Measurements from ENCODE around the gene ITPR2. TPM values are rescaled to one million over a fixed set of nuclear protein-coding genes. Genes with fewer than 3 reads are reported as not detected.

The ITPR2 gene
- polyA plus RNA-seq, 1 donor: 12.5 TPM

DNA sequence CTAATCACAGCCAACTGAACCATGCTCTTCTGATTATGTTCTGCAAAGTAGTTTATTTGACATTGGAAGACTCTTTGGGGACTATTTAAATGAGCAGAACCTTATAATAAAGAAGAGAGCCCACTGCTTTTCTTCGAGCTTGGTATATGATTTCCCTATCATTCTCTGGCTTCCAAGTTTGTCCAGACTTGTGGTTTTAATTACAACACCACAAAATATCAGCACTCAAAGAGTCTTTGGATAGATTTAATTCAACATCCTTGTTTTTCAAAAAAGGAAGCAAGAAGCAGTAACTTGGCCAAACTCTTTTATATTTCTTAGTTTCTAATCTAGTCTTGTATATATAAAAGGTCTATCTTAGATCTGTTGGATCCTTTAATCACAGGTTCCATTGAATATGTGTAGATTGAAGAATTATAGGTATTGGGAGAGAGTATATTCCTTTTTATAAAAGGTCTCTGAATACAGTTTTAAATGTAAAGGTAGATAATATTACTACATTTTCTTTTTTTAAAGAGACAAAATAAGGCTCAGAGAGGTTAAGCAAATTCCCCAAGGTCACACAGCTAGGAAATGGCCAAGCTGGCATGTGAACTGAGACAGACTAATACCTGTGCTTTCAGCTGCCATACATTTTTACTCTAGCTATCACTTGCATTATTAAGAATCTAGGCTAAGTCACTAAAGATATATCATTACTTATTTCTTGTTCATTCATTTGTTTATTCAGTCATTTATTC is 464.8 kb downstream of the ITPR2 start:
- Histone ChIP-seq H3K27ac (ENCODE audit: low read length) (no peak overlapping the region), H3K4me1 (ENCODE audit: control insufficient read depth, insufficient read depth, low read length) (no peaks in the 10 kb centered on the region), H3K4me3 (ENCODE audit: low read length) (no peak overlapping the region), H3K9me3 (ENCODE audit: control insufficient read depth, low read depth, low read length) (no peaks in the 10 kb centered on the region), H3K27me3 (ENCODE audit: control insufficient read depth, insufficient read depth, low read length) (no peaks in the 10 kb centered on the region), H3K36me3 (ENCODE audit: control insufficient read depth, insufficient read depth, low read length) (no peaks in the 10 kb centered on the region)
- DNase-seq: no peak
- no CpG with 5 or more reads among the region's 1 CpG for WGBS (ENCODE audit: insufficient coverage, low lambda C conversion rate)

DNA sequence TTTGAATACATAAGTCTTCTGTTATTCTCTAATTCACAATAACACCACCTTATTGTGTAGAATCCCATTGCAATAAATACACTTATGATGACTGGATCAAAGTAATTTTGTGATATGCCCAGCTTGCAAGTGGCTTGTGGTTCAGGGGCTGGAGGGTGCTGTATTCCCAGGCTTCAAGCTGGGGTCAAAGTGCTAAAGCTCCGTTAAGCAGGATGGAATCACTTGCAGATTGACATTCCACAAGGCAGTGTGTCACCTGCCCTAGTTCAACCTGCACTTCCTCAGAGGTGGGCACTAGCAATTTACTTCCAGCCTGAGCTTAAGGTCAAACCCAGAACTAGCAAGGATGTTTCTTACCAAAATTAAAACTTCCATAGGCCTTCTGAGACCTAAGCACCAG is 471.0 kb downstream of the ITPR2 start:
- no peaks in the 10 kb centered on the region for H3K9me3 ChIP-seq (ENCODE audit: control insufficient read depth, low read depth, low read length)

DNA sequence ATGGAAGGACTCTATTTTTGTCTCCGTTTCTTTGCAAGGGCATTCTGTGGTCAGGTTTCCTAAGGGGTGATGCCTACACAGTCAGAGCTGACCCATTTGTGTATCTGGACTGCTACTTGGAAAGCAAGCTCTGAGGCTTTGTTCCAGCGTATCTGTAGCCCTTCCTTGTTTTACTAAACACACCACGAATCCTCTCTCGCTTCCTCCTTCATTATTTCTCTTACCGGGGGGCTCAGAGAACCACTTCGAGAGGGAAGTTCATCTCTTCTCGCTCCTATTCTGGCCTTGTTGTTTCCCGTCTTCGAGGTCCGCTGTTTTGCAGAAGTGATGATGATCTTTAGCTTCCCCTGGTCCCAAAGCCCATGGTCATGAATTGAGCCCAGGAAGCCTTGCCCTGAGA is 472.9 kb downstream of the ITPR2 start:
- Histone ChIP-seq H3K27me3 (ENCODE audit: control insufficient read depth, insufficient read depth, low read length) (no peaks in the 10 kb centered on the region), H3K4me3 (ENCODE audit: low read length) (no peak overlapping the region), H3K27ac (ENCODE audit: low read length) (no peak overlapping the region), H3K4me1 (ENCODE audit: control insufficient read depth, insufficient read depth, low read length) (no peaks in the 10 kb centered on the region), H3K9me3 (ENCODE audit: control insufficient read depth, low read depth, low read length) (no peaks in the 10 kb centered on the region), H3K36me3 (ENCODE audit: control insufficient read depth, insufficient read depth, low read length) (no peaks in the 10 kb centered on the region)
- WGBS (ENCODE audit: insufficient coverage, low lambda C conversion rate): 91% methylated on average over 5 of the region's 10 CpGs
- DNase-seq: no peak

More for the DNA sequence above, 471.0 kb downstream of the ITPR2 start:
- DNase-seq: peak; percentile 47 to 64
- no CpG with 5 or more reads among the region's 1 CpG for WGBS (ENCODE audit: insufficient coverage, low lambda C conversion rate)
- H3K27me3 ChIP-seq (ENCODE audit: control insufficient read depth, insufficient read depth, low read length): no peaks in the 10 kb centered on the region
- H3K36me3 ChIP-seq (ENCODE audit: control insufficient read depth, insufficient read depth, low read length): no peaks in the 10 kb centered on the region
- H3K4me1 ChIP-seq (ENCODE audit: control insufficient read depth, insufficient read depth, low read length): no peaks in the 10 kb centered on the region
- no peak overlapping the region for H3K4me3 ChIP-seq (ENCODE audit: low read length)
- no peak overlapping the region for H3K27ac ChIP-seq (ENCODE audit: low read length)

DNA sequence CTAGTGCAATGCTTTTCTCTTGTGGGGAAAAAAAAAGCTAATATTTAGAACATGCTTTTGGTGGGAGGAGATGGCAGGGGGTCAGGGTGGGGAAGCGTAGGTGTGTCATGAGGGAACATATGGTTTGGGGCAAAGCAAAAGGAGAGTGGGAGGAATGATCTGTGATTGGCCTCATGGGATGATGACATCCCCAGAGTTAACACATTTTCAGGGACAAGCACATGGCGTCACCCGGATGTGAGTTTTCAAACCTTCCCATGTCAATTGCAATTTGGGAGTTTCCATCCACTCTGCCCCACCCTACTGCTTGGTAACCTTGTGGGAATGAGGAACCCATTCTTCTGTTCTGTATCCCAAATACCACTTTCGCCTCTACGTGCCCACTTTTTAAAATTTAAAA is 473.4 kb downstream of the ITPR2 start:
- Histone ChIP-seq H3K36me3 (ENCODE audit: control insufficient read depth, insufficient read depth, low read length) (no peaks in the 10 kb centered on the region), H3K9me3 (ENCODE audit: control insufficient read depth, low read depth, low read length) (no peaks in the 10 kb centered on the region), H3K4me3 (ENCODE audit: low read length) (no peak overlapping the region), H3K27ac (ENCODE audit: low read length) (no peak overlapping the region), H3K27me3 (ENCODE audit: control insufficient read depth, insufficient read depth, low read length) (no peaks in the 10 kb centered on the region), H3K4me1 (ENCODE audit: control insufficient read depth, insufficient read depth, low read length) (no peaks in the 10 kb centered on the region)
- no peak for DNase-seq
- 100% methylated on average over 2 of the region's 5 CpGs for WGBS (ENCODE audit: insufficient coverage, low lambda C conversion rate)

DNA sequence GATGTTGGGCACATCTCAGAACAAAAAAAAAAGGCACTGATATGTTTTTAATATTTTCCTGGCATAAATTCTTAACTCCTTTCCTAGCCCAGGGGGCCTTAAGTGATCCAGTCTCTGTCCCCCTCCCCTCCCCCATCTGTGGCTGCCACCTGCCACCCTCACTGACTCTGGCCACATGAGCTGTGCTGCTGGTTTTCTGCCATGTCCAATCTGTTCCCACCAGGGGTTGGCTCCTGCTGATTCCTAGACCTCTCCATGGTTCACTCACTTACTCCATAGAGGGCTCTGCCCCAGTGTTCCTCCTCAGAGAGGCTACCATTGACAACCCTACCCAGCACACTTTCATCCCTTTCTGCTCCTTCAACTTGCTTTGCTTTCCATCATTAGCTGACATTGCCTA is 474.3 kb downstream of the ITPR2 start:
- no peak overlapping the region for H3K4me3 ChIP-seq (ENCODE audit: low read length)
- H3K4me1 ChIP-seq (ENCODE audit: control insufficient read depth, insufficient read depth, low read length): no peaks in the 10 kb centered on the region
- no peaks in the 10 kb centered on the region for H3K9me3 ChIP-seq (ENCODE audit: control insufficient read depth, low read depth, low read length)
- H3K27ac ChIP-seq (ENCODE audit: low read length): no peak overlapping the region
- no peaks in the 10 kb centered on the region for H3K36me3 ChIP-seq (ENCODE audit: control insufficient read depth, insufficient read depth, low read length)
- H3K27me3 ChIP-seq (ENCODE audit: control insufficient read depth, insufficient read depth, low read length): no peaks in the 10 kb centered on the region
- DNase-seq: no peak

DNA sequence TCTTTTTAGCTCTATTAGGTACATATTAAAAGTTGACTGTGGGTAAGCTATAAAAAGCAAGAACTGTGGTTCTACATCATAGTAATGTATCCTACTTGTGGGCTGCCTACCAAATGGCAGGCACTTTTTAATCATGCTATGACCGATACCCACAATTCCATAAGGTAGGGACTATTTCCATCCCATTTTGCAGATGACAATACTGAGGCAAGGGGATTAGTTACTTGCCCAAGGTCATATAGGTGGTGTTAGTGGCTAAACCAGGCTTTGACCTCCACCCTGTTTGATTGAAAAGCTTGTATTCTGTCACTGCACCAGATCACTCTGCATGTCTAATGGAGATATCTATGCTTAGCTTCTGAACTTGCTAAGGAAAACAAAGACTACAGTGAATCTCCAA is 485.7 kb downstream of the ITPR2 start:
- Histone ChIP-seq H3K27me3 (ENCODE audit: control insufficient read depth, insufficient read depth, low read length) (no peaks in the 10 kb centered on the region), H3K9me3 (ENCODE audit: control insufficient read depth, low read depth, low read length) (no peaks in the 10 kb centered on the region), H3K36me3 (ENCODE audit: control insufficient read depth, insufficient read depth, low read length) (no peaks in the 10 kb centered on the region), H3K27ac (ENCODE audit: low read length) (no peak overlapping the region), H3K4me1 (ENCODE audit: control insufficient read depth, insufficient read depth, low read length) (no peaks in the 10 kb centered on the region), H3K4me3 (ENCODE audit: low read length) (no peak overlapping the region)
- DNase-seq: no peak
- WGBS (ENCODE audit: insufficient coverage, low lambda C conversion rate): no CpG with 5 or more reads among the region's 1 CpG

DNA sequence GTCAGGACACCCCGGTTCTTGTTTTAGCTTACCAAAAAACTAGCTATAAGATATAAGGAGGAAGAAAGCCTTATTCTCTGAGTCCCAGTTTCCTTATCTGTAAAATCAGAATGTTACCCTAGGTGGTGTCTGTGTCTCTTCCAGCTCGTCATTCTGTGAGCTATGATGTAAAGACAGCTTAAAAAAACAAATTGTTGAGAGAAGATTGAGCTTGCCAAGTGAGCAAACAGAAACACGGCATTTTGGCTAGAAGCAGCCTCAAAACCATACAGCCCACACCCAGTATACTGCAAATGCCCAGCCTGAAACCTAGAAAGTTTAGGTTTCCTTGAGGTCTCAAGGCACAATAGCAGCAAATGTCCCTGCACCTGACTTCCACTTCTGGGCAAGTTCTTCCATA is 486.3 kb downstream of the ITPR2 start:
- Histone ChIP-seq H3K4me1 (ENCODE audit: control insufficient read depth, insufficient read depth, low read length) (no peaks in the 10 kb centered on the region), H3K27ac (ENCODE audit: low read length) (no peak overlapping the region), H3K9me3 (ENCODE audit: control insufficient read depth, low read depth, low read length) (no peaks in the 10 kb centered on the region), H3K4me3 (ENCODE audit: low read length) (no peak overlapping the region), H3K36me3 (ENCODE audit: control insufficient read depth, insufficient read depth, low read length) (no peaks in the 10 kb centered on the region), H3K27me3 (ENCODE audit: control insufficient read depth, insufficient read depth, low read length) (no peaks in the 10 kb centered on the region)
- DNase-seq: no peak
- WGBS (ENCODE audit: insufficient coverage, low lambda C conversion rate): 60% methylated on average over 1 of the region's 3 CpGs

DNA sequence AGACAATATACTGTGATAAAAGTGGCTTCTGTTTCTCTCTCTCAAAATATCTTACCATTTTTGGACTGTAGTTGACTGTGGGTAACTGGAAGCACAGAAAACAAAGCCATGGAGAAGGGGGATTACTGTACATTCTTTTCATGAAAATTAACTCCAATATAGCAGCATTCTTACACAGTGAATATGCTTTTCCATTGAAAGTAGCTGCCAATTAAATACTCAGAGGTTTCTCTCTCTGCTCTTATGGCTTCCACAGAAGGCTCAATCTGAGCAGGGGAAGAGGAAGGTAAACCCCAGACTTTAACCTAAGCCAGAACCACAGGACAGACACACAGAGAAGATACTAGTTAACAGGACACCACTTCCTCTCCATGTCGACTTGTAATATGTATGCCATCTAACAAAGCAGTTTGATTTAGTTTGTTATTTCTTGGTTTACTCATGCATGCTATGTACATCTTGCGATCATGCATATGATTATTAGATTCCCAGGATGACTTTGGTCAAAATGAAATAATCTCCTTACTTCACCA is 487.5 kb downstream of the ITPR2 start:
- H3K4me3 ChIP-seq (ENCODE audit: low read length): no peak overlapping the region
- no peaks in the 10 kb centered on the region for H3K27me3 ChIP-seq (ENCODE audit: control insufficient read depth, insufficient read depth, low read length)
- WGBS (ENCODE audit: insufficient coverage, low lambda C conversion rate): 100% methylated on average over 1 of the region's 2 CpGs
- no peak overlapping the region for H3K27ac ChIP-seq (ENCODE audit: low read length)
- H3K4me1 ChIP-seq (ENCODE audit: control insufficient read depth, insufficient read depth, low read length): no peaks in the 10 kb centered on the region
- no peaks in the 10 kb centered on the region for H3K36me3 ChIP-seq (ENCODE audit: control insufficient read depth, insufficient read depth, low read length)
- DNase-seq: no peak
- no peaks in the 10 kb centered on the region for H3K9me3 ChIP-seq (ENCODE audit: control insufficient read depth, low read depth, low read length)

DNA sequence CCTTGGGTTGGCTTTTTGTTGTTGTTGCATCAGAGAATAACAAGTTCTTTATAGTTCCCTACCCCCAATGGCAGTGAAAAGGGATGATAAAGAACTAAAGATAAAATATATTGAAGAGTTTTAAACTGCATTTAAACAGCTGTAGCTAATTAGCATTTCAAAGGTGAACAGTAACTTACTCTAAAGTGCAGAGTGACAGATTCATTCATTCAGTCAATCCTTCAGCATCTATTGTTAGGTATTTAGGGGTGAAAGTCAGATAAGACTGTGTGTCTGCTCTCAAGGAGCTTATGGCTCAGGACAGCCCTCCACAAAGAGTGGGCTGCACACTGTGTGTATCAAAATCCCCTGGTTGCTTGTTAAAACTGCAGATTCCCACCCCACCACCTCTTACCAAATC is 491.5 kb downstream of the ITPR2 start:
- H3K27ac ChIP-seq (ENCODE audit: low read length): no peak overlapping the region
- H3K36me3 ChIP-seq (ENCODE audit: control insufficient read depth, insufficient read depth, low read length): no peaks in the 10 kb centered on the region
- no peak overlapping the region for H3K4me3 ChIP-seq (ENCODE audit: low read length)
- H3K9me3 ChIP-seq (ENCODE audit: control insufficient read depth, low read depth, low read length): no peaks in the 10 kb centered on the region
- no peaks in the 10 kb centered on the region for H3K4me1 ChIP-seq (ENCODE audit: control insufficient read depth, insufficient read depth, low read length)
- no peak for DNase-seq
- no peaks in the 10 kb centered on the region for H3K27me3 ChIP-seq (ENCODE audit: control insufficient read depth, insufficient read depth, low read length)

DNA sequence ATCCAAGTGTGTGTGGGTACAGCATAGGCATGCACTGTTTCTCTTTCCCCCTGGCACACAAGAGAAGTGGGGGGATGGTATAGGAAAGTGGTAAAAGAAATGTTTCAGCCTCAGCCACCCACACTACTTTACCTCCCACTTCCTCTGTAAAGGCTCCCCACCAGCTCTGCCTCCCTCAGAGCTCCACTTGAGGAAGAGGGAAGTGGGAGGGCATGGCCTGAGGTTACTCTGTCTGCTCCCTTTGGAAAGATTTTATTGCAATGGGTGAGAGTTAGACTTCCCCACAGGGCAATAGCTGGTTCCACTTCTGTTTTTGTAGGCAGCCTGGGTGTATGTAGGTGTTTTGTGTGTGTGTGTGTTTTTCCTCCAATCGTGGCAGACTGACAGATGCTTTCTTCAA is 492.3 kb downstream of the ITPR2 start:
- Histone ChIP-seq H3K27me3 (ENCODE audit: control insufficient read depth, insufficient read depth, low read length) (no peaks in the 10 kb centered on the region), H3K36me3 (ENCODE audit: control insufficient read depth, insufficient read depth, low read length) (no peaks in the 10 kb centered on the region), H3K4me3 (ENCODE audit: low read length) (no peak overlapping the region), H3K27ac (ENCODE audit: low read length) (no peak overlapping the region), H3K9me3 (ENCODE audit: control insufficient read depth, low read depth, low read length) (no peaks in the 10 kb centered on the region), H3K4me1 (ENCODE audit: control insufficient read depth, insufficient read depth, low read length) (no peaks in the 10 kb centered on the region)
- WGBS (ENCODE audit: insufficient coverage, low lambda C conversion rate): 60% methylated on average over 1 of the region's 1 CpG
- DNase-seq: no peak

DNA sequence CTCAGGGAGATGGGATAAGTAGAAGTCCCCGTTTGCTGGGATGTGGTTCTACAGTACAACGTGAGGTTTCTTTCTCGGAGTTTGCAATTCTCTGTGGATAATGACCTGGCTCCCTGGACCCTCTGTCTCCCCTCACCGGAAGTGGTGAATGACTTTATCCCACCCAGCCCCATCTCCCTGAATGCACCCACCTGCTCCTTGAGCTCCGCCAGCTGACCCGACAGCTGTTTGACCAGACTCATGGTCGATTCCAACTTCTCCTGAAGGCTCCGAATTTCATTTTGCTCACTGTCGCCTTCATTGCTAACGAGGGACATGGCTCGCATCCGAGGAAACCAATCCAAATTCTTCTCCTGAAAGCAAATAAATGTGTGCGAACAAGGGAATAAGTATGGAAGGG is 493.0 kb downstream of the ITPR2 start:
- H3K27ac ChIP-seq (ENCODE audit: low read length): no peak overlapping the region
- H3K27me3 ChIP-seq (ENCODE audit: control insufficient read depth, insufficient read depth, low read length): no peaks in the 10 kb centered on the region
- WGBS (ENCODE audit: insufficient coverage, low lambda C conversion rate): 97% methylated on average over 6 of the region's 13 CpGs
- DNase-seq: no peak
- H3K36me3 ChIP-seq (ENCODE audit: control insufficient read depth, insufficient read depth, low read length): no peaks in the 10 kb centered on the region
- no peak overlapping the region for H3K4me3 ChIP-seq (ENCODE audit: low read length)
- H3K4me1 ChIP-seq (ENCODE audit: control insufficient read depth, insufficient read depth, low read length): no peaks in the 10 kb centered on the region
- no peaks in the 10 kb centered on the region for H3K9me3 ChIP-seq (ENCODE audit: control insufficient read depth, low read depth, low read length)

Measured in large intestine (tissue), 3 donors.